IPS-20b (cell line): ENCODE measurements around the gene RPS6KA3.

Source experiments
- H3K27ac ChIP-seq: one replicate; pipeline ENCODE4 v1.5.1; 2013; ENCODE audit warnings: low read length
- H3K27me3 ChIP-seq: 2 replicates; pipeline ENCODE4 v1.6.1; 2013; ENCODE audit warnings: mild to moderate bottlenecking, low read length, inconsistent platforms; ENCODE audit not compliant: insufficient read depth
- H3K36me3 ChIP-seq: 2 replicates; pipeline ENCODE4 v1.6.1; 2013; ENCODE audit warnings: low read depth, mild to moderate bottlenecking, inconsistent platforms, low read length, moderate library complexity; ENCODE audit not compliant: insufficient read depth
- H3K4me1 ChIP-seq: 2 replicates; pipeline ENCODE4 v1.6.1; 2013; ENCODE audit warnings: mild to moderate bottlenecking, control low read depth, inconsistent platforms, low read length, moderate library complexity; ENCODE audit not compliant: insufficient read depth
- H3K4me3 ChIP-seq: 2 replicates; pipeline ENCODE4 v1.5.1; 2013; ENCODE audit warnings: mild to moderate bottlenecking, low read length, inconsistent platforms
- H3K9ac ChIP-seq: 2 replicates; pipeline ENCODE4 v1.6.1; 2013; ENCODE audit warnings: low read depth, mild to moderate bottlenecking, inconsistent platforms, low read length, moderate library complexity
- H3K9me3 ChIP-seq: 2 replicates; pipeline ENCODE4 v1.6.1; 2013; ENCODE audit warnings: mild to moderate bottlenecking, low read depth, low read length, inconsistent platforms; ENCODE audit not compliant: insufficient read depth

The RPS6KA3 gene

GRCh38 chrX:20284444-20284843 lies 17.7 kb upstream of the RPS6KA3 start:
- Histone ChIP-seq H3K9ac (no peak overlapping the region), H3K4me3 (no peak overlapping the region), H3K36me3 (no peaks in the 10 kb centered on the region), H3K4me1 (no peaks in the 10 kb centered on the region), H3K27ac (no peak overlapping the region), H3K9me3 (no peaks in the 10 kb centered on the region), H3K27me3 (no peaks in the 10 kb centered on the region)

GRCh38 chrX:20280938-20281337 lies 14.2 kb upstream of the RPS6KA3 start:
- H3K27me3 ChIP-seq, result no peaks in the 10 kb centered on the region
- no peaks in the 10 kb centered on the region for H3K36me3 ChIP-seq
- no peaks in the 10 kb centered on the region for H3K9me3 ChIP-seq
- no peak overlapping the region for H3K9ac ChIP-seq
- H3K27ac ChIP-seq, result no peak overlapping the region
- no peak overlapping the region for H3K4me3 ChIP-seq
- H3K4me1 ChIP-seq, result no peaks in the 10 kb centered on the region

GRCh38 chrX:20274121-20274520 lies 7.4 kb upstream of the RPS6KA3 start:
- H3K9ac ChIP-seq, result no peak overlapping the region
- H3K36me3 ChIP-seq, result no peaks in the 10 kb centered on the region

GRCh38 chrX:20271730-20272129 lies 5.0 kb upstream of the RPS6KA3 start:
- no peak overlapping the region for H3K27ac ChIP-seq
- H3K9ac ChIP-seq, result no peak overlapping the region
- no peaks in the 10 kb centered on the region for H3K4me1 ChIP-seq
- no peak overlapping the region for H3K4me3 ChIP-seq
- H3K36me3 ChIP-seq, result no peaks in the 10 kb centered on the region
- H3K27me3 ChIP-seq, result peaks cover 37% of the 10 kb centered on the region
- no peaks in the 10 kb centered on the region for H3K9me3 ChIP-seq

More at GRCh38 chrX:20274121-20274520, 7.4 kb upstream of the RPS6KA3 start:
- Histone ChIP-seq H3K4me1 (no peaks in the 10 kb centered on the region), H3K9me3 (no peaks in the 10 kb centered on the region), H3K27me3 (peaks cover 28% of the 10 kb centered on the region), H3K4me3 (no peak overlapping the region), H3K27ac (no peak overlapping the region)

- H3K4me1 ChIP-seq, result no peaks in the 10 kb centered on the region
- H3K27me3 ChIP-seq, result peaks cover 37% of the 10 kb centered on the region
- H3K9me3 ChIP-seq, result no peaks in the 10 kb centered on the region
- no peak overlapping the region for H3K4me3 ChIP-seq
- H3K9ac ChIP-seq, result no peak overlapping the region
- H3K27ac ChIP-seq, result no peak overlapping the region
- no peaks in the 10 kb centered on the region for H3K36me3 ChIP-seq
Measured at GRCh38 chrX:20271186-20271585, 4.5 kb upstream of the RPS6KA3 start.

- H3K9ac ChIP-seq, result no peak overlapping the region
- H3K36me3 ChIP-seq, result no peaks in the 10 kb centered on the region
- H3K4me1 ChIP-seq, result no peaks in the 10 kb centered on the region
- H3K4me3 ChIP-seq, result no peak overlapping the region
- no peaks in the 10 kb centered on the region for H3K9me3 ChIP-seq
- no peak overlapping the region for H3K27ac ChIP-seq
- peaks cover 37% of the 10 kb centered on the region for H3K27me3 ChIP-seq
Measured at GRCh38 chrX:20270562-20270890, 3.8 kb upstream of the RPS6KA3 start.

- H3K4me3 ChIP-seq, result no peak overlapping the region
- no peak overlapping the region for H3K27ac ChIP-seq
- H3K9me3 ChIP-seq, result no peaks in the 10 kb centered on the region
- no peaks in the 10 kb centered on the region for H3K36me3 ChIP-seq
- H3K4me1 ChIP-seq, result no peaks in the 10 kb centered on the region
- H3K27me3 ChIP-seq, result peaks cover 42% of the 10 kb centered on the region
- no peak overlapping the region for H3K9ac ChIP-seq
Measured at GRCh38 chrX:20269848-20270561, 3.3 kb upstream of the RPS6KA3 start.

GRCh38 chrX:20267931-20268701 lies 1.4 kb upstream of the RPS6KA3 start:
- H3K27me3 ChIP-seq, result peaks cover 53% of the 10 kb centered on the region
- no peaks in the 10 kb centered on the region for H3K36me3 ChIP-seq
- H3K9ac ChIP-seq, result no peak overlapping the region; the same call in 1 of the 2 replicates
- peaks cover 6% of the 10 kb centered on the region; the same call in 1 of the 2 replicates for H3K4me1 ChIP-seq
- H3K9me3 ChIP-seq, result no peaks in the 10 kb centered on the region
- peak overlapping the region; percentile 72 for H3K4me3 ChIP-seq
- no peak overlapping the region for H3K27ac ChIP-seq

GRCh38 chrX:20267607-20267930 lies 860 bp upstream of the RPS6KA3 start:
- H3K27me3 ChIP-seq, result peaks cover 53% of the 10 kb centered on the region
- H3K9me3 ChIP-seq, result no peaks in the 10 kb centered on the region
- H3K36me3 ChIP-seq, result no peaks in the 10 kb centered on the region
- peak overlapping the region; percentile 72 for H3K4me3 ChIP-seq
- peak overlapping the region; percentile 45; the same call in 1 of the 2 replicates for H3K9ac ChIP-seq
- no peak overlapping the region for H3K27ac ChIP-seq
- peaks cover 6% of the 10 kb centered on the region; the same call in 1 of the 2 replicates for H3K4me1 ChIP-seq

- peak overlapping the region; percentile 78; the same call in 1 of the 2 replicates for H3K9ac ChIP-seq
- H3K4me1 ChIP-seq, result peaks cover 6% of the 10 kb centered on the region; the same call in 1 of the 2 replicates
- peak overlapping the region; percentile 80 for H3K4me3 ChIP-seq
- H3K36me3 ChIP-seq, result no peaks in the 10 kb centered on the region
- H3K27me3 ChIP-seq, result peaks cover 44% of the 10 kb centered on the region
- no peak overlapping the region for H3K27ac ChIP-seq
- no peaks in the 10 kb centered on the region for H3K9me3 ChIP-seq
Measured at GRCh38 chrX:20265726-20266681, 705 bp downstream of the RPS6KA3 start.

- H3K4me3 ChIP-seq, result peak overlapping the region; percentile 80
- peaks cover 36% of the 10 kb centered on the region for H3K27me3 ChIP-seq
- no peaks in the 10 kb centered on the region for H3K9me3 ChIP-seq
- no peak overlapping the region for H3K27ac ChIP-seq
- H3K9ac ChIP-seq, result peak overlapping the region; percentile 78; the same call in 1 of the 2 replicates
- peaks cover 6% of the 10 kb centered on the region; the same call in 1 of the 2 replicates for H3K4me1 ChIP-seq
- no peaks in the 10 kb centered on the region for H3K36me3 ChIP-seq
Measured at GRCh38 chrX:20265221-20265725, 1.4 kb downstream of the RPS6KA3 start.
